ENCODE results near the gene PI4KA. TPM values are rescaled to one million over a fixed set of nuclear protein-coding genes. Genes with fewer than 3 reads are reported as not detected.

The PI4KA gene
- 59.7 and 68.8 TPM in 2 replicates for total RNA-seq

DNA sequence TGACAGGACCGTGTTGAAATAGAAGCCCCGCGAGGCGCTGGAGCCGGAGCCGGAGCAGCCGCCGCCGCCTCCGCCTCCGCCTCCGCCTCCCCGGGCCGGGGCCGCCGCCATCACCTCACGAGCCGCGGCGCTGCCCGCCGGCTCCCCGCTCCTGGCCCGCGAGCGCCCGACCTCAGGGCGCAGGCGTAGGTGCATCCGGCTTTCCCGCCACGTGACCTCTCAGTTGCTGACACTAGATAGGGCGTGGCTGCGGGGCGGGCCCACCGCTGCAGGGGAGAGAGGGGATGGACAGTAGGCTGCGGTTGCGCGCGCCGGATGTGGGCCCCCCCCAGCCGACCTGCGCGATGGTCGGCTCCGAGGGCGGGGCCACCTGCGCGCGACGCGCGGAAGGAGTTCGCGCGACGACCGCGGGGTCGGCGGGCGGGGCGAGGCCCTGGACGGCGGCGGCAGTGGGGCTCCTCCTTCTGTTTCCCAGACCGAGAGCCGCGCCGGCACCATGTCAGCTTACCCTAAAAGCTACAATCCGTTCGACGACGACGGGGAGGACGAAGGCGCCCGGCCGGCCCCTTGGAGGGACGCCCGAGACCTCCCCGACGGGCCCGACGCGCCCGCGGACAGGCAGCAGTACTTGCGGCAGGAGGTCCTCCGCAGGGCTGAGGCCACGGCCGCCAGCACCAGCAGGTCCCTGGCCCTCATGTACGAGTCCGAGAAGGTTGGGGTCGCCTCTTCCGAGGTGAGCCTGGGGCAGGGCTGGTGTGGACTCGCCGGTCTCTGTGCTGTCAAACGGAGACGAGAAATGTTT, at the start of gene PI4KA, which contains the start of gene SNAP29:
PI4KA (minus strand) TSS at position 197 of the 802 bp plus-strand sequence; CDS start at position 111, 86 bp downstream.
SNAP29 (plus strand) TSS at position 393 of the 802 bp plus-strand sequence; CDS start at position 497, 104 bp downstream.

DNA sequence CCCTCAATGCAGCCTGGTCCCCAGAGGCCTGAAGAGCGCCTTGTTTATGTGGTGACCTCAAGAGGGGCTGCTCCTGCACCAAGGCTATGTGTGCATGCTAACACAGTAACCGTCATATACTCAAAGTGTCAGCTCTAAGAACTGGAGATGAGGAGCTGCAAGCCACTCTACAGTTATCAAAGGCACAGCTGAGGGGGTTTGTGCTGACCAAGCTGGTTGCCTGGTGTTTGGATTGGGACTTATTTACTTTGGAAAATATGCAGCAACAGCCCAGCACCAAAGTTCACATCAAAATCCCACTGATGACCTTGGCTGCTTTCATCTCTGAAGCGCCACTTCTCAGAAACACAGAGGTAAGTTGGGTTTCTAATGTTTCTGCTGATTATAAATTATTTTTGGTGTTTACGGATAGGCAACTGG, 84.8 kb downstream of the PI4KA start, which contains the start of gene SERPIND1:
SERPIND1 (plus strand) TSS at position 321 of the 420 bp plus-strand sequence. CDS start 5,200 bp downstream, outside the sequence.

Other genes with a start within 250 kb of the PI4KA start
- gene SERPIND1, start 84.7 kb downstream of the PI4KA start, total RNA-seq = not detected in 2 replicates
- gene SNAP29, start 196 bp upstream of the PI4KA start, total RNA-seq = 17.2 and 17.4 TPM in 2 replicates
- 46.0 and 48.5 TPM in 2 replicates for gene CRKL, start 58.6 kb upstream of the PI4KA start, total RNA-seq
- gene AIFM3, start 108.4 kb upstream of the PI4KA start, total RNA-seq = 0.36 and 0.49 TPM in 2 replicates
- gene LZTR1, start 123.5 kb upstream of the PI4KA start, total RNA-seq = 90.1 and 91.0 TPM in 2 replicates
- 30.7 and 31.3 TPM in 2 replicates for gene THAP7, start 143.3 kb upstream of the PI4KA start, total RNA-seq
- 11.5 and 14.0 TPM in 2 replicates for gene P2RX6, start 156.4 kb upstream of the PI4KA start, total RNA-seq
- gene SLC7A4, start 173.8 kb upstream of the PI4KA start, total RNA-seq = 11.5 and 34.5 TPM in 2 replicates
- gene LRRC74B, start 187.1 kb upstream of the PI4KA start, total RNA-seq = 0.16 and 0.36 TPM in 2 replicates